Omental fat pad (tissue), 4 donors: Measurements from ENCODE around the gene SQSTM1. TPM values are rescaled to one million over a fixed set of nuclear protein-coding genes. Genes with fewer than 3 reads are reported as not detected.
A peak's percentile ranks its signal among the peaks of the same experiment; 100 is the strongest.

Experiments used
- ATAC-seq: fragments of 150-250 bp; one replicate; pipeline ENCODE4 v1.9.1; 2016; ENCODE audit warnings: mild to moderate bottlenecking, moderate library complexity; ENCODE audit not compliant: low FRiP score
- DNase-seq: peaks from one replicate; pipeline ENCODE4 v3.0.0-alpha.2; 2019; ENCODE audit warnings: low spot score
- CTCF ChIP-seq, 3 donors: fragments of 450-650 bp; IDR thresholded peaks; one replicate each; pipeline ENCODE4 v1.5.1; 2016 to 2017; ENCODE audit warnings: antibody characterized with exemption in 3 of 3, mild to moderate bottlenecking in 3 of 3, moderate library complexity in 2 of 3
- total RNA-seq, 4 donors: library from RNA; depleted of rRNA; stranded (reverse); fragments of >200 nt; gene quantifications; one replicate each; pipeline ENCODE4 v1.1.0, GENCODE V29; 2016

The SQSTM1 gene
- 100 to 1,000 TPM; 400 to 762 (median 566) TPM for total RNA-seq

- no peak for TF ChIP-seq CTCF (IDR thresholded peaks at IDR 0.05)
- DNase-seq (no peak), ATAC-seq (peak; percentile 26)
Observed at GRCh38 chr5:179820483-179821297, at the start of gene SQSTM1. TSS of gene SQSTM1 (plus strand) at chr5:179820905. CDS start at chr5:179820937, 32 bp downstream.

GRCh38 chr5:179771311-179771895 lies 49.3 kb upstream of the SQSTM1 start:
- no peak for ATAC-seq
- TF ChIP-seq CTCF (IDR thresholded peaks at IDR 0.05) = no peak
- no peak for DNase-seq

- DNase-seq = no peak
- ATAC-seq = no peak
- TF ChIP-seq CTCF (IDR thresholded peaks at IDR 0.05) = no peak
Observed at GRCh38 chr5:179772351-179772750, 48.4 kb upstream of the SQSTM1 start.

GRCh38 chr5:179773686-179774040 lies 47.0 kb upstream of the SQSTM1 start:
- ATAC-seq (no peak), DNase-seq (no peak)
- TF ChIP-seq CTCF (IDR thresholded peaks at IDR 0.05) = no peak

DNA sequence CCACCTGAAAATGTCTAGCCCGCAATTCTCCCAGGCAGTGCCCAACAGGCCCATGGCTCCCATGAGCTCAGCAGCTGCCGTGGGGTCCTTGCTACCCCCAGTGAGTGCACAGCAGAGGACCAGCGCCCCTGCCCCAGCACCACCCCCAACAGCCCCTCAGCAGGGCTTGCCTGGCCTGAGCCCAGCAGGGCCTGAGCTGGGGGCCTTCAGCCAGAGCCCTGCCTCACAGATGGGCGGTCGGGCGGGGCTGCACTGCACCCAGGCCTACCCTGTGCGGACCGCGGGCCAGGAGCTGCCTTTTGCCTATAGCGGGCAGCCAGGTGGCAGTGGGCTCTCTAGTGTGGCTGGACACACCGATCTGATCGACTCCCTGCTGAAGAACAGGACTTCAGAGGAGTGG lies 46.3 kb upstream of the SQSTM1 start:
- TF ChIP-seq CTCF (IDR thresholded peaks at IDR 0.05) = no peak
- DNase-seq = no peak
- ATAC-seq = no peak

DNA sequence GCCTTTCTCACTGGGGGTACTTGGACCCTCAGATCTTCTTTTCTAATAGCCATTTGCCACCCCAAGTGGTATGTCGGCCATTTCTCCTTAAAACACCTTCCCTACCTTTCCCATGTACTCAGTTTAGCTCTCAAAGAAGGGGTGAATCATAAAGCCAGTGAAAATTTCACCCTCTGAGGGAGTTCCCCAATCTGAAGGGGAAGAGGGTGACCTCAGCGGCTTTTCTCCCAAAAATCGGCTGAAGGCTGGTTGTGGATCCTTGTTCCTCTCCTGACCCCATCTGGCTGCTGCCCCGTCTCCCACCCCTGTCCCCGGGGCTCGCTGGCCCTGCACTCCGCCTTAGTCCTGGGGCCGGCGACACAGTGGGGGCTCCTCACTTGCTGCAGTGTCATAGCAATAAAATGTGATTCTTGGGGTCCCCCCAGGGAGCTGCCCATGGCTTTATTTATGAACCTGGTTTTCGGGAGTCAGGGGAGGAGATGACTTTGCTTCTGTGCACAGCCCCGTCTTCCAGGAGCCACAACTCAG lies 44.2 kb upstream of the SQSTM1 start:
- ATAC-seq (no peak), DNase-seq (no peak)
- TF ChIP-seq CTCF (IDR thresholded peaks at IDR 0.05) = no peak

GRCh38 chr5:179777456-179777855 lies 43.2 kb upstream of the SQSTM1 start:
- ATAC-seq (no peak), DNase-seq (no peak)
- no peak for TF ChIP-seq CTCF (IDR thresholded peaks at IDR 0.05)
